Thoracic aorta (tissue), 2 donors: ENCODE measurements around the gene TMEM38A. TPM values are rescaled to one million over a fixed set of nuclear protein-coding genes. Genes with fewer than 3 reads are reported as not detected.

ENCODE experiments used
- ATAC-seq: fragments of 150-250 bp; one replicate; pipeline ENCODE4 v1.8.0; 2017; ENCODE audit warnings: low read depth; ENCODE audit not compliant: insufficient number of reproducible peaks, low FRiP score
- DNase-seq: peaks from one replicate; pipeline ENCODE4 v3.0.0-alpha.2; 2020; ENCODE audit warnings: low spot score
- H3K27ac ChIP-seq, 2 donors: fragments of 200-600 bp; sonication (generic); 1 replicate in 1 of 2; 2 replicates in 1 of 2; pipeline ENCODE4 v1.5.1; 2016; ENCODE audit warnings: mild to moderate bottlenecking in 2 of 2, moderate library complexity in 2 of 2
- H3K27me3 ChIP-seq: fragments of 200-600 bp; sonication (generic); replicated peaks from 2 replicates; pipeline ENCODE4 v1.6.0; 2016; ENCODE audit warnings: mild to moderate bottlenecking; ENCODE audit not compliant: insufficient read depth
- H3K36me3 ChIP-seq: fragments of 200-600 bp; sonication (generic); one replicate; pipeline ENCODE4 v1.5.1; 2016
- H3K4me1 ChIP-seq, 2 donors: fragments of 200-600 bp; sonication (generic); 1 replicate in 1 of 2; 2 replicates in 1 of 2; pipeline versions ENCODE4 v1.5.1 to v1.6.0; 2016; ENCODE audit warnings: low read depth in 2 of 2, mild to moderate bottlenecking in 1 of 2; ENCODE audit not compliant: control insufficient read depth in 1 of 2
- H3K4me3 ChIP-seq: fragments of 200-600 bp; sonication (generic); 2 replicates; pipeline ENCODE4 v1.5.1; 2016; ENCODE audit warnings: mild to moderate bottlenecking
- H3K9me3 ChIP-seq: fragments of 200-600 bp; sonication (generic); 2 replicates; pipeline ENCODE4 v1.5.1; 2016
- total RNA-seq, 2 donors: library from RNA; depleted of rRNA; stranded (reverse); fragments of >200 nt; gene quantifications; one replicate each; pipeline versions ENCODE4 v1.1.0 to v1.2.3, GENCODE V29; 2016
- TF ChIP-seq, protein P1 (sequence below): fragments of 200-600 bp; sonication (generic); IDR thresholded peaks from one replicate; pipeline ENCODE4 v1.5.1; 2019; ENCODE audit warnings: antibody characterized with exemption

The TMEM38A gene
- total RNA-seq, 2 donors from 2014 or later = 7.6 to 11.9 TPM

- ATAC-seq = no peak
- H3K27me3 ChIP-seq = no peaks in the 10 kb centered on the region
- no peak overlapping the region for H3K27ac ChIP-seq
- H3K4me3 ChIP-seq = no peak overlapping the region
- DNase-seq = no peak
- TF ChIP-seq, protein P1, sequence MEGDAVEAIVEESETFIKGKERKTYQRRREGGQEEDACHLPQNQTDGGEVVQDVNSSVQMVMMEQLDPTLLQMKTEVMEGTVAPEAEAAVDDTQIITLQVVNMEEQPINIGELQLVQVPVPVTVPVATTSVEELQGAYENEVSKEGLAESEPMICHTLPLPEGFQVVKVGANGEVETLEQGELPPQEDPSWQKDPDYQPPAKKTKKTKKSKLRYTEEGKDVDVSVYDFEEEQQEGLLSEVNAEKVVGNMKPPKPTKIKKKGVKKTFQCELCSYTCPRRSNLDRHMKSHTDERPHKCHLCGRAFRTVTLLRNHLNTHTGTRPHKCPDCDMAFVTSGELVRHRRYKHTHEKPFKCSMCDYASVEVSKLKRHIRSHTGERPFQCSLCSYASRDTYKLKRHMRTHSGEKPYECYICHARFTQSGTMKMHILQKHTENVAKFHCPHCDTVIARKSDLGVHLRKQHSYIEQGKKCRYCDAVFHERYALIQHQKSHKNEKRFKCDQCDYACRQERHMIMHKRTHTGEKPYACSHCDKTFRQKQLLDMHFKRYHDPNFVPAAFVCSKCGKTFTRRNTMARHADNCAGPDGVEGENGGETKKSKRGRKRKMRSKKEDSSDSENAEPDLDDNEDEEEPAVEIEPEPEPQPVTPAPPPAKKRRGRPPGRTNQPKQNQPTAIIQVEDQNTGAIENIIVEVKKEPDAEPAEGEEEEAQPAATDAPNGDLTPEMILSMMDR = no peak
- peaks cover 11 to 20% of the 10 kb centered on the region in 2 donors for H3K4me1 ChIP-seq
- no peaks in the 10 kb centered on the region for H3K9me3 ChIP-seq
- peaks cover 52% of the 10 kb centered on the region for H3K36me3 ChIP-seq
These were observed 5.2 kb upstream of the TMEM38A start for GRCh38 chr19:16655727-16656126.

- TF ChIP-seq, protein P1 = no peak
- no peak for DNase-seq
- H3K4me1 ChIP-seq = peaks cover 16 to 28% of the 10 kb centered on the region in 2 donors
- no peaks in the 10 kb centered on the region for H3K27me3 ChIP-seq
- no peaks in the 10 kb centered on the region for H3K9me3 ChIP-seq
- H3K36me3 ChIP-seq = peaks cover 37% of the 10 kb centered on the region
- H3K4me3 ChIP-seq = no peak overlapping the region
- no peak for ATAC-seq
- H3K27ac ChIP-seq = no peak overlapping the region
These were observed 3.6 kb upstream of the TMEM38A start for GRCh38 chr19:16657384-16657783.

- H3K4me1 ChIP-seq = peaks cover 16 to 39% of the 10 kb centered on the region in 2 donors
- H3K36me3 ChIP-seq = peaks cover 22% of the 10 kb centered on the region
- DNase-seq = no peak
- TF ChIP-seq, protein P1 = no peak
- ATAC-seq = no peak
- H3K27me3 ChIP-seq = no peaks in the 10 kb centered on the region
- peak overlapping the region; percentile 75 for H3K4me3 ChIP-seq
- H3K27ac ChIP-seq = peak overlapping the region; percentile 79 to 84
- no peaks in the 10 kb centered on the region for H3K9me3 ChIP-seq
These were observed 1.5 kb upstream of the TMEM38A start for GRCh38 chr19:16659464-16659831.

GRCh38 chr19:16659832-16660708 lies 869 bp upstream of the TMEM38A start, which contains the start of gene SMIM7:
TSS of gene SMIM7 (minus strand) at chr19:16660144. CDS start at chr19:16660110, 34 bp downstream.
- Histone ChIP-seq H3K4me1 (peaks cover 16 to 39% of the 10 kb centered on the region in 2 donors), H3K4me3 (peak within 1 kb of the TSS; percentile 75), H3K27ac (peak within 1 kb of the TSS; percentile 84 to 89), H3K36me3 (peaks cover 17% of the 10 kb centered on the region), H3K9me3 (no peaks in the 10 kb centered on the region), H3K27me3 (no peaks in the 10 kb centered on the region)
- TF ChIP-seq, protein P1 = no peak
- peak; percentile 90 for DNase-seq
- ATAC-seq = peak; percentile 97

DNA sequence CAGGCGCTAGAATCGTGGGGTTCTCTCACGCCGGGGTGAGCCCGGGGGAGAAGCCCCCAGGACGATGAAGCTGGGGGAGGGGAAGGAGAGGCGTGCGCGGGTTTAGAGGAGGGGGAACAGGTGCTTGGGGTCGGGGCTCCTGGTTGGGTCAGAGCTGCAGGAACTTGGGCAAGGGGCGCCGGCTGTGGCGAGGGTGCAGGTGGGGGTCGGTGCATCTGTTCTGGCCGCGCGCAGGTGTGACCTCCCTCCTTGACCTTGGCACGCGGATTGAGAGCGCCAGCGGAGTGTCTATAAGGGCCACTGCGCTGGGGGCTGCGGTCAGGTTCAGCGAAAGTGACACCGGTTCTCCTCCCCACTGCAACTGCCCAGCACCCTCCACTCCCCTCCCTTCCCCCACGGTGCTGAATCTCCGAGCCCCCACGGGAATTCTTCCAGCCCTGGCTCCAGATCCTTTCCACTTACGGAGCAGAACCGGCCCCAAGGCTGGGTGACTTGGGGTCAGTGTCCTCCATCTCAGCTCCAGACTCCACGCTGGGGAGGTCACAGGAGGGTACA lies 618 bp downstream of the TMEM38A start:
- Histone ChIP-seq H3K4me3 (peak overlapping the region; percentile 75), H3K27ac (peak overlapping the region; percentile 79 to 84), H3K36me3 (peaks cover 5% of the 10 kb centered on the region), H3K9me3 (no peaks in the 10 kb centered on the region), H3K27me3 (no peaks in the 10 kb centered on the region), H3K4me1 (peaks cover 16 to 39% of the 10 kb centered on the region in 2 donors)
- ATAC-seq (no peak), DNase-seq (peak; percentile 23)
- TF ChIP-seq, protein P1 = no peak
